EL (cell line): ENCODE data around the gene VSTM1.
"Not testable (repeated sequence)": the region's sequence is repeated elsewhere in the genome, so short reads cannot be mapped to it uniquely, and the experiment has no call there.

Source experiments
- DNase-seq: peaks from one replicate; pipeline ENCODE4 v3.0.0-alpha.2; 2016

Gene VSTM1, protein sequence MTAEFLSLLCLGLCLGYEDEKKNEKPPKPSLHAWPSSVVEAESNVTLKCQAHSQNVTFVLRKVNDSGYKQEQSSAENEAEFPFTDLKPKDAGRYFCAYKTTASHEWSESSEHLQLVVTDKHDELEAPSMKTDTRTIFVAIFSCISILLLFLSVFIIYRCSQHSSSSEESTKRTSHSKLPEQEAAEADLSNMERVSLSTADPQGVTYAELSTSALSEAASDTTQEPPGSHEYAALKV

DNA sequence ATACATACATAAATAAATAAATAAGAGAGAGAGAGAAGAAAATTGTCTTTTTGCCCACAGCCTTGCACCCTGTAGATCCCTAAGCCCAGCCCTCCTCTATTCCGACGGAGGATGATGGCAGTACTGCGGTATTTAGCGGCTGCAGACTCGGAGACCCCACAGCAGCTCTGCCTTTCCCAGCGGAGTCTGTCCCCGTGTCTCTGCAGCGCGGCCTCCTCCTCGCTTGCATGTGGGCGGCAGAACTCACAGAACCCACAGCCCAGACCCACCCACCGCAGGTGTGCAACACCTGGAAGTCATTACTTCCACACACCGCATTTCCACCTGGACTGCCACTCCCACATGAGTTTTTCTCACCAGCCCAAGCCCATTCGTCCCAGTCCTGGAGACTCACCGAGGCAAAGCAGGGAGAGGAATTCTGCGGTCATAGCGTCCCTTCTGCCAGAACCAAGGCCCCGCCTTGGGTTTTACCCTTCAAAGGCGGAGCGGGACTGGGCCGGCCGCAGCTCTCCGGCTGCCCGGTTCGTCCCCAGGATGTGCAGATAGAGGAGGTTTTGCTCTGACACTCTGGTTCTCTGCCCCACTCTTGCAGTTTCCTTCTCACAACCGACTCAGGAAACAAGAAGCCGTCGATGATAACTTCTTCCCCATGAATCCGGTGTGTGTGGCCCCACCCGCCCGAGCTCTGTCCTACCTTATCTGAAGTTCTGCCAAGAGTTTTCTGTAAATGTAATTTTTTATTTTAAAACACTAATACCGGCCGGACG, at the start of gene VSTM1:
Gene VSTM1 (minus strand): TSS at position 548 of the 767 bp plus-strand sequence. CDS start 120 bp downstream, at position 428.
- DNase-seq = no peak

DNA sequence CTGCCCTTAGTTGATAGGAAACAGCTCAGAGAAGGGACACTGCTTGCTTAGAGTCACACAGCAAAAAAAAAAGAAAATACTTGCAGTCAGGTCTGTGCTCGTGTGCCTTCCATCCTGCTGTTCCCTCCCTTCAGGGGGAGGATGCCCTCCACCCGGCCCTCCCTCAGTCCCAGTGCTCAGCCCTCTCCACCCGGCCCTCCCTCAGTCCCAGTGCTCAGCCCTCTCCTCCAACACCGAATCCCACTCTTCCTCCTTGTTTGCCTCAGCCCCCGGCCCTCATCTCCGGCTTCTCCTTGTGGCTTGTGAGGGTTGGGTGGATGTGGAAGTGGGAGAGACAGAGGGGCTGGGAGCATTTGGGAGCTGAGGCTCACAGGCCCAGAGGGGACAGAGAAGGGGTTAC, 46.0 kb upstream of the VSTM1 start:
- no peak for DNase-seq

DNA sequence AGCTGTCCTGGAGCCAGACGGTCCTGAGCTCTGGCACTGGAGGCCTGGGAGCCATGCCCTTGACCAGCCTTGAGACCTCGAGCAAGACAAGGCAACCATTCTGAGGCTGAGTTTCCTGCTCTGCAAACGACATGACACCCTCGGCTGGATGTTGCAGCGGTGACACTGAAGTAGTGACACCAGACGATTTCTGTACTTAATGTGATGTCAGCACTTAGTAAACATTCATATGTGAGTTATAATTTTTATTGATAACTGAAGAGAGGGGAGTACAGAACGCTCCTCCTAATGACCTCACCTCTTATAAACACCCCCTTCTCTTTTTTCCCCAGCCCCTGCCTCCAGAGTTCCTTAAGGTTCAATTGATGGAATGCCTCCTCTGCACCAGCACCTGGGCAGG, 44.8 kb upstream of the VSTM1 start:
- no peak for DNase-seq

DNA sequence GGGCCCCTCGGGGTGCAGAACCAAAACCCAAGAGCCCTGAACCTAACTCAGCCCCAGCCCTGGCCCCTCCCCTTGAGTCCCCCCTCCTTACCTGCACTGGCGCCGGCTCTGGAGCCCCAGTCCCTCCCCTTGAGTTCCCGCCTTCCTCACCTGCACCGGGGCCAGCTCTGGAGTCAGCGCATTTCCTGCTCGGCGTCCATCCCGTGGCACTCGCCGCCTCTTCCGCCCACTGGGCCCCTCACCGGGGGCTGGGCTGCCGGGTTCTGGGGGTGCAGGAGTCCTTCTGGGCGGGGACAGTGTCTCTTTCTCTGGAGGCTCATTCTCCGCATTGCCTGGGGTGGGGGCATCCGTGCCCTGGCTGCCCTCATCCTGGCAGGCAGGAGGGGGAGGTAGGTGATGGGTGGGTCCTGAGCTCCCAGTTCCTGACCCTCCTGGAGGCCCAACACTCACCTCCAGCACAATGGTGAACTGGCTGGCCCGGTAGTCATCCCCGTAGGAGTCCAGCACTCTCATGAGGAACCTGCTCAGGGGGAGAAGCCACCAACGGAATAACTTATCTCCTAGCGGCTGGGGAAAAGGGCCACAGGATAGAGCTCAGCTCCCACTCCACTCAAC, 44.3 kb upstream of the VSTM1 start:
- DNase-seq = no peak

DNA sequence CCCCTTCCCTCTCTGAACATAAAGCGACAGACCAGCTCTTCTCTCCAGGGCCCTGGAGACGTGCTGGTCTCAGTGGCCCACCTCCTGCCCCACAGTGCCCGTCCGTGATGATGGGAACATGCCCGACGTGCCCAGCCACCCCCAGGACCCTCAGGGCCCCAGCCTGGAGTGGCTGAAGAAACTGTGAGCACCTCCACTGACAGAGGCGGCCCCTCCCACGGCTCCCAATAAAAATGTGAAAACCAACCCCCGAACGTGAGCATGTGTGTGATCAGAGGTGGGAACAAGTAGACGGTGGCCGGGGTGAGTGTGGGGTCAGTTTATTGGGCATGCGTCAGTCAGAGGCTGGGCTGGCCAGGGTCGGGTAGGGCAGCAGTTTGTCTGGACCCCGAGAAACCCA, 43.0 kb upstream of the VSTM1 start:
- DNase-seq = no peak

DNA sequence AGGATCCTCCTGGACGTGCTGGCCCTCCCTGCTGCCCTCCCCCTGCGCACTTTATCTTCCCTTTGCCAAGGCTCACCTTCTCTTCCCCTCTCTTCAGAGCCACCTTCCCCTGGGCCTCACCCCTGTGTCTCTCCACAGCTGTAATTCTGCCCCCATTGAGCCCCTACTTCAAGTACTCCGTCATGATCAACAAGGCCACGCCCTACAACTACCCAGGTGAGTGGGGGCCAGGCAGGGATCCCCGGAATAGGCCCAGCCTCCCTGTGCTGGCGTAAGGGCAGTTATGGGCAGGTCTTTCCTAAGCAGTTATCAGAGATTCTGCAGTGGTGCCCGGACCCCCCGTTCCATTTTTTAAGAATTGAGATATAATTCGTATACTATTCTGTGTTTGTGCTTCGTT, 42.1 kb upstream of the VSTM1 start:
- no peak for DNase-seq

DNA sequence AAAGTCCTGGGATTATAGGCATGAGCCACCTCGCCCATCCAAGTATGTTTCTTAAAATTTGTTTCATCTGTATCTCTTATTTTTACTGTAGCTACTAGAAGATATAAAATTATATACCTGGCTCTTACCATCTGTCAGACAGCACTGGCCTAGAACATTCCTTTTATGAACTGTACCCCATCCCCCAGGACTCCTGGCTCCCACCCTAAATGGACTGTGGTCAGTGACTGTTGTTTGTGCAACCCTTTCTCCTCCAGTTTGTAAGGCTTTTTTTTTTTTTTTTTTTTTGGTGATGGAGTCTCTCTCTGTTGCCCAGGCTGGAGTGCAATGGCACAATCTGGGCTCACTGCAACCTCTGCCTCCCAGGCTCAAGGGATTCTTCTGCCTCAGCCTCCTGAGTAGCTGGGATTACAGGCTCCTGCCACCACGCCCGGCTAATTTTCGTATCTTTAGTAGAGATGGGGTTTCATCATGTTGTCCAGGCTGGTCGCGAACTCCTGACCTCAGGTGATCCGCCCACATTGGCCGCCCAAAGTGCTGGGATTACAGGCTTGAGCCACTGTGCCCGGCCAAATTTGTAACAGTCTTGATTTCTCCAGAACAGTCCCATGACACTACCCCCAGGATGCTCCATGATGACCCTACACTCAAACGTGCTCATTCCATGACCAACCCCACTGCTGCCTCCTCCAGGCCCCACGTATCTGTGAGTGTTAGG, 41.5 kb upstream of the VSTM1 start:
- DNase-seq = no peak

DNA sequence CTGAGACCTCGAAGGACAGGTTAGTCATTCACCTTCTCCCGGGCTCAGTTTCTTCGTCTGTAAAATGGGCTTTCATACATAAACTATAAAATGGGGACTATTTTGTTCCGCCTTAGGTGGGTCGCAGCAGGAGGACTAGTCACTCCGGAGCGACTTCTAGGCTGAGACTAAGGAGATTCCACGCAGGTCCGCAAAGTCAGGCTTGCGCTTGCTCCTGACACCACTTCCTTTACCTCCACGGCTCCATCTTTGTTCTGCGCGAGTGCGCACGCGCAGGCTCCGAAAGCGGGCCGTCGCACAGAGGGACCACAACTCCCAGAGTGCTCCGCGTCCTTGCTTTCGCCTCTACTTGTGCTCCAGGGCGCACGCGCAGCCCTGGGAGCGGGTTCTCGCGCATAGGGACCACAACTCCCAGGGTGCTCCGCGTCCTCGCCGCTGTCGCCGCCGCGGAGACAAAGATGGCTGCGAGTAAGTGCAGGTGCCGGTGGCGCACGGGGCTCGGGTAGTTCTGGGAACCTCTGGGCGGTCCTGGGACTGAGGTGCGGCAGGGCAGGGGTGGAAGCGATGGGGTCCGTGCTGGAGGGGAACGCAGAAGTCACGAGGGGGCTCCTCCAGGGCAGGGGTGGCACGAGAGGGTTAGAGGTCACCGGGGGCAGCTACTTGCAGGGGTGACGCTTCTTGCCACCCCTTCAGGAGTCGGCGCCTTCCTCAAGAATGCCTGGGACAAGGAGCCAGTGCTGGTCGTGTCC, 38.9 kb upstream of the VSTM1 start, which contains the start of gene NDUFA3:
Gene NDUFA3 (plus strand): TSS at position 435 of the 749 bp plus-strand sequence. CDS start 24 bp downstream, at position 459.
- DNase-seq = peak; percentile 98

DNA sequence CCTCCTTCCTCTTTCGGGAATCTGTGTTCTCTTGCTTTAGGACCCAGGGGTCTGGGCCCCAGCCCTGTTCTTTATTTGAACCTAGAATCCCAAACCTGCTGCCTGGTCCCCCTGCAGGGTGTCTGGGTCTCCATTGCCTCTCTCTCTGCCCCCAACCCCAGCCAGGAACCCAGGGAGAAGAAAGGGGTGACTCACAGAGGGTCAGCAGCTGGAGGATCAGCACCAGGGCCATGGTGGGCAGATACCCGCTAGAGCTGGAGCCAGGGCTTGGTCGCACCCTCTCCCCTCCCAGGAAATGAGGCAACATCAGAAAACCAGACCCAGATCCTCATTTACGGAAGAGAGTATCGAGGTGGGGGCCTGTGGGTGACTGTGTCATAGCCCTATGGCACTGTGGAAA, 36.9 kb upstream of the VSTM1 start, which contains the start of gene OSCAR:
Gene OSCAR (minus strand): TSS at position 243 of the 400 bp plus-strand sequence. CDS start 11 bp downstream, at position 232.
- DNase-seq = peak; percentile 22

DNA sequence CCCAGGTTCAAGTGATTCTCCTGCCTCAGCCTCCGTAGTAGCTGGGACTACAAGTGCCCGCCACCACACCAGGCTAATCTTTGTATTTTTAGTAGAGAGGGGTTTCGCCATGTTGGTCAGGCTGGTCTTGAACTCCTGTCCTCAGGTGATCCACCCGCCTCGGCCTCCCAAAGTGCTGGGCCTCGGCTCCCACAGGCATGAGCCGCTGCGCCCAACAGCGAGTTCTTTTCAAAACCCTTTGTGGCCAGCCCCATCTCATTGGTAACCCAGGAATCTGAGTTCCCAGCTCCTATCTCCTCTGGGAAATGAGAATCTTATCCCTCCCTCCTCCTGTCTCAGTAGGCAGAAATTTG, 36.2 kb upstream of the VSTM1 start:
- not testable (repeated sequence) for DNase-seq

DNA sequence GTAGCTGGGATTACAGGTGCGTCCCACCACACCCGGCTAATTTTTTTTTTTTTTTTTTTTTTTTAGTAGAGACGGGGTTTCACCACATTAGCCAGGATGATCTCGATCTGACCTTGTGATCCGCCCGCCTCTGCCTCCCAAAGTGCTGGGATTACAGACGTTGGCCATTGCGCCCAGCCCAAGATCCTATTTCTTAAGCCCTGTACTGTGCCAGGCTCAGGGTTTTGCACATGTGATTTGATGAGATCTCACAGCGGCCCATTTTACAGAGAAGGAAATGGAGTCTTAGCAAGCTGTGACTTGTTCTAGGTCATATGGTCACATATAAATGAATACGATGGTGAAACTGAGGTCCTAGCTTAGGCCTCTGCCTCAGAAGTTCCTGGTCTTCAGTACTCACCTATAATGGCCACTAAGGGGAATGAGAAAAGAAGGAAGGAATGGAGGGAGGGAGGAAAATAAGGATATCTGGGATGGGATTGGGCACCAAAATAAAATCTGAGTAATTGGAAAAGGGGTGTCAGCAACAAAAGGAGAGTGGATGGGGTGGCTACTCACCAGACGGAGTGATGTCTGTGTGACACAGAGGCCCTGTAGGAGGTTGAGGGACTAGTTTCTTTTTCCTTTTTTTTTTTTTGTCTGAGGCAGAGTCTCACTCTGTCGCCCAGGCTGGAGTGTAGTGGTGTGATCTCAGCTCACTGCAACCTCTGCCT, 35.6 kb upstream of the VSTM1 start:
- DNase-seq = no peak

DNA sequence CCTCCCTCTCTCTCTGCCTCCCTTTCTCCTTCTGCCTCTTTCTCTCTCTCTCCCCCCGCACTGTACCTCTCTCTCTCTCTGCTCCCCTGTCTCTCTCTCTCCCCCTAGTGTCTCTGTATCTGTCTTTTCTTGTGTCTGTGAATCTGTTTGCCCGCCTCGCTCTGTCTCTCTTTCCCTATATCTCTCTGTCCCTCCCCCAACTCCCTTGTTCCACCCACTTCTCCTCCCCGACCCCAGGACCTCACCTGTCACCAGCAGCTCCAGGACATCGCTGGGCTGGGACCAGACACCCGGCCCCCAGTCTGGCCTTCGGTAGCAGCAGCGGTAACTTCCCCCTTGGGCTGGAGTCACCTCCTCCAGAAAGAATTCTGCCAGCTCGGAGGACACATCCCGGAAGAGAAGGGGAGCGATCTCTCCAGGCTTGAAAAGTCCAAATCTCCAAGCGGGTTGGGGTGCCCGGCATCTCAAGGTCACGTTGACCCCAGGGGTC, 33.0 kb upstream of the VSTM1 start:
- peak; percentile 54 for DNase-seq

DNA sequence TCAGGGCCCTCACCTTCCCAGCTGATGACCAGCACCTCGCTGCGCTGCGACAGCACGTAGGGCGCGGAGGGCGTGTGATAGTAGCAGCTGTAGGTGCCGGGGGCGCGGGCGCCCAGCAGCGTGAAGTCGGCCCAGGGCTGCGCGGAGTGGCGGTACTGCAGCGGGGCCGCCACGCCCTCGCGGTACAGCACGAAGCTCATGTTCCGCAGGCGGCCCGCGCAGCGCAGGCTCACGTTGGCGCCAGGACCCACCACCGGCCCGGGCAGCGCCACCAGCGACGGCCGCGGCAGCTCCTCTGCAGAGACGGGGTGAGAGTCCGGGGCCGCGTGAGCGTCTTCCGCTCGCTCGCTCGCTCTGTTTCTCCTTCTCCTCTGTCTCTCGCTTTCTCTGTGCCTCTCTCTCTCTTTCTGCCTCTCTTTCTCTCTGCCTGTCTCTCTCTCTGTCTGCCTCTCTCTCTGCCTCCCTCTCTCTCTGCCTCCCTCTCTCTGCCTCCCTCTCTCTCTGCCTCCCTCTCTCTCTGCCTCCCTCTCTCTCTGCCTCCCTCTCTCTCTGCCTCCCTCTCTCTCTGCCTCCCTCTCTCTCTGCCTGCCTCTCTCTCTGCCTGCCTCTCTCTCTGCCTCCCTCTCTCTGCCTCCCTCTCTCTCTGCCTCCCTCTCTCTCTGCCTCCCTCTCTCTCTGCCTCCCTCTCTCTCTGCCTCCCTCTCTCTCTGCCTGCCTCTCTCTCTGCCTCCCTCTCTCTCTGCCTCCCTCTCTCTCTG, 32.3 kb upstream of the VSTM1 start:
- peak; percentile 61 for DNase-seq

DNA sequence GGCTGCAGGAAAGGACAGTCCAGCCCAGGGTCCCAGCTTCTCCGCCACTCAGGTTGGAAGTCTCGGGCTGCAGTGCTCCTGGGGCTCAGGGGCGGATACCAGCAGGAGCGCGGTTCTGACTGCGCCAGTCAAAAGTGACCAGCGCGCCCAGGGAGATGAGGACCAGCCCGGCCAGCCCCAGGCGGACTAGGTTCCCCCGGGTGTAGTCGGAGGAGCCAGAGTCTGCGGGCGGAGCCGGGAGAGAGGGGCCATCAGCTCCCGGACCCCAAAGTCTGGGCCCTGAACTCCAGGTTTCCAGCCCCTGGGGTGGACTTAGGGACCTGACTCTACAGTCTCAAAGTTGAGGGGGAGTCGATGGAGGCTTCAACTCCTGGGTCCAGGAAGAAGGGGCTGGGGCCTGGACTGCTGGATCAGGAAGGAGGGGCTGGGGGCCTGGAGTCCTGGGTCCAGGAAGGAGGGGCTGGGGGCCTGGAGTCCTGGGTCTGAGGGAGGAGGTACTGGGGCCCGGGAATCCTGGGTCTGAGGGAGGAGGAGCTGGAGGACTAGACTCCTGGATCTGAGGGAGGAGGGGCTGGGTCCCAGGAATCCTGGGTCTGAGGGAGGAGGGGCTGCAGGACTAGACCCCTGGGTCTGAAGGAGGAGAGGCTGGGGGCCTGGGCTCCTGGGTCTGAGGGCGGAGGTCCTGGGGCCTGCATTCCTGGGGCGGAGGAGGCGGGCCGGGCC, 31.6 kb upstream of the VSTM1 start:
- no peak for DNase-seq

DNA sequence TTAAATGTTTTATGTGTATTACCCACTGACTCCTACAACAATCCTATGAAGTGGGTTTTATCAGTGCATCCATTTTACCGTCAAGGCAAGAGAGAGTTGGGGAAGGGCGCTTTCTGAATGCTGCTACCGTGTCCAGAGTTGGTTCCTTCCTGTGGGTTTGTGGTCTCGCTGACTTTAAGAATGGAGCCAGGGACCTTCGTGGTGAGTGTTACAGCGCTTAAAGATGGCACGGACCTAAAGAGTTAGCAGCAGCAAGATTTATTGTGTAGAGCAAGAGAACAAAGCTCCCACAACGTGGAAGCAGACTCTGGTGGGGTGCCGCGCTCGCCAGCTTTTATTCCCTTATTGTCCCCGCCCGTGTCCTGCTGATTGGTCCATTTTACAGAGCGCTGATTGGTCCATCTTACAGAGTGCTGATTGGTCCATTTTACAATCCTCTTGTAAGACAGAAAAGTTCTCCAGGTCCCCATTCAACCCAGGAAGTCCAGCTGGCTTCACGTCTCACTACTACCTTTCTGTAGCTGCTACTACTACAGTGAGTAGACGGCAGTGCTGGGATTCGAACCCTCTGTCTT, 30.8 kb upstream of the VSTM1 start:
- DNase-seq = no peak

DNA sequence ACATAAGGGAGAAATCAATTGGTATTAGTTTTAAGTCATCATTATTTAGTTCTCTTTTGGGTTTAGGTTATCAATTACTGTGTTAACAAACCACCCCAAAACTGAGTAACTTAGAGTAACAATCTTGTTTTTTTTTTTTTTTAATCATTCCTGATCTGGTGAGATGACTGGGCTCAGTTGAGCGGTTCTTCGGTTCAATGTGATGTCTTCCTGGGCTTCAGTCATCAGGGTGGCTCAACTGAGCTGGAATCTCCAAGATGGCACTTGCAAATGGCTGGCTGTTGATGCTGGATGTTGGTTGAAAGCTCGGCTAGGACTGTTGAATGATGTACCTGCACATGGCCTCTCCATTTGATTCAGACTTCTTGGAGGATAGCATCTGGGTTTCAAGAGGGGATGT, 20.7 kb upstream of the VSTM1 start:
- no peak for DNase-seq

DNA sequence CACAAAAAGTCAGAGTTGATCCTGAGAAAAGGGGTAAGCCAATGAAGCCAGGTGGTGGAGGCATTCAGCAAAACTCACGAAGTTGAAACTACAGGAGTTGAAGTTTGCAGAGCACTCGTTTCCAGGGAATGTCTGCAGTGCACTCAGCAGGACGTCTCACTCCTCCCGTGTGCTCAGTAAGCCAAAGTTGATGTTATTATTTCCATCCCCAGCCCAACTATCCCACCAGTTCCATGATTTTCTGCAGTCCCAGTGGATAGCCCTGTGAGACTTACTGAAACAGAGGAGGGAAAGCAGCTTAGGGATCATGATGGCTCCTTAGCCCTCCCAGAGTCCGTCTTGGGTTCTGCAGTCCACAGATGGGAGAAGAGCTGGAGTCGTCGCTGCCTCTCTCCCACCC, 17.3 kb upstream of the VSTM1 start, which contains the start of gene TARM1:
Gene TARM1 (minus strand): TSS at position 334 of the 400 bp plus-strand sequence. CDS start 25 bp downstream, at position 309.
- no peak for DNase-seq

DNA sequence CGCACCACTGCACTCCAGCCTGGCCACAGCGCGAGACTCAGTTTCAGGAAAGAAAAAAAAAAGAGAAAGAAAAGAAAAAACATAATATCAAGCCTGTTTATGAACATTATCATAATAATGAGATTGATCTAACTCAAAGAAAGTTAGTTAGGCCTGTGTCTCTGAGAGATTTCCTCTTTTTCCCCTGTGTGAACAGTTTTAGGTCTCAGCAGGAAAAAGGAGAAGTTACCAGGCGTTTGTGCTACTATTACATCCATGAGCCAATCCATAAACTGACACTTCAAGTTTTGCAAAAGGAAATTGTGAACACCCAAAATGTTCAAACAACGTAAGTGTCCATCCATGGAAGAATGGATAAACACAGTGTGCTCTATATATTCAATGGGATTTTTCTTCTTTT, 13.6 kb upstream of the VSTM1 start:
- no peak for DNase-seq

DNA sequence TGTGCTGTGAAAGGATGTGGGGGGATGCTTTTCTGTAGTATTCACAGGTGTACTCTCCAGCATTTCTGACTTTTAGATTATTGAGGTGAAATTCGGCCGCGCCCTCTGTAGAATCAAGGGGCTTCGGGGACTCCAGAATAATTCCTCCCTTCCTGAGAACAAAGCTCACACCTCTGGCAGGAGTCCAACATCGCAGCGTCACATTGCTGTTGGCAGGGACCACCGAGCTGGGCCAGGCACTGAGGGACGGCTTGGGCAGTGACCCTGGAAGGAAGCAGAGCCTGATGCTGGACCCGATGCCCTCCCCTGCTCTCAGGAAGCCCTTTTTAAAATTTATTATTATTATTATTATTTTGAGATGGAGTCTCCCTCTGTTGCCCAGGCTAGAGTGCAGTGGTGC, 11.2 kb upstream of the VSTM1 start:
- no peak for DNase-seq

DNA sequence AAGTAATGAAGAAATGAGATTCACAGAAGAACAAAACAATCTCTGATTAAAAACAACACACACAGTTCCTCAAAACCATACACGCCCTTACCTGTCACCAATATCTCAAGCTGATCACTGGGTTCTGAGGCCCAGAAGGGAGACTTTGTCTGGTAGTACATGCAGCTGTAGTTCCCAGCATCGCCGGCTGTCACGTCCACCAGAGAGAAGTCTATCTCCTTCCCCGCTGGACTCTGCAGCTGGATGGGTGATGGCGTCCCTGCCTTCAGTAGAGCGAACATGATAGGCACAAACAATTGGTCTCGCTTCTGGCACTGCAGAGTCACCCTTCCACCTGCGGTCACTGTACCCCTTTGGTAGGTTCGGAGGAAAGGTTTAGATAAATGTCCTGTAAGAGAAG, 10.1 kb upstream of the VSTM1 start:
- no peak for DNase-seq
